H9 (cell line): ENCODE measurements around the gene MARF1. TPM values are rescaled to one million over a fixed set of nuclear protein-coding genes. Genes with fewer than 3 reads are reported as not detected.

Source experiments
- DNase-seq: peaks from one replicate; pipeline ENCODE4 v3.0.0-alpha.2; 2017
- H2AFZ ChIP-seq: one replicate; pipeline ENCODE4 v1.6.1; 2013; ENCODE audit warnings: mild to moderate bottlenecking, low read length, control low read depth, moderate library complexity
- H2AK5ac ChIP-seq: 2 replicates; pipeline ENCODE4 v1.6.1; 2013; ENCODE audit warnings: low read length, control low read depth, mixed read lengths; ENCODE audit not compliant: insufficient read length
- H2BK120ac ChIP-seq: one replicate; pipeline ENCODE4 v1.6.1; 2013; ENCODE audit warnings: low read depth, mild to moderate bottlenecking, low read length, control low read depth, inconsistent platforms; ENCODE audit not compliant: poor library complexity, severe bottlenecking
- H2BK12ac ChIP-seq: 2 replicates; pipeline ENCODE4 v1.6.1; 2013; ENCODE audit warnings: low read length, control low read depth, mixed read lengths, low read depth; ENCODE audit not compliant: insufficient read length
- H2BK15ac ChIP-seq: 2 replicates; pipeline ENCODE4 v1.6.1; 2013; ENCODE audit warnings: low read depth, low read length, control low read depth
- H2BK20ac ChIP-seq: one replicate; pipeline ENCODE4 v1.6.1; 2013; ENCODE audit warnings: low read depth, mild to moderate bottlenecking, low read length, control low read depth, inconsistent platforms; ENCODE audit not compliant: poor library complexity, severe bottlenecking
- H2BK5ac ChIP-seq: 2 replicates; pipeline ENCODE4 v1.6.1; 2013; ENCODE audit warnings: low read length, control low read depth, mixed read lengths; ENCODE audit not compliant: insufficient read length
- H3K14ac ChIP-seq: 2 replicates; pipeline ENCODE4 v1.6.1; 2013; ENCODE audit warnings: low read length, control low read depth; ENCODE audit not compliant: insufficient read depth
- H3K18ac ChIP-seq: 2 replicates; pipeline ENCODE4 v1.6.1; 2013; ENCODE audit warnings: low read depth, mild to moderate bottlenecking, mixed read lengths, low read length, control low read depth; ENCODE audit not compliant: insufficient read length
- H3K23ac ChIP-seq: 2 replicates; pipeline ENCODE4 v1.6.1; 2013; ENCODE audit warnings: low read length, control low read depth, mixed read lengths, low read depth; ENCODE audit not compliant: insufficient read length
- H3K23me2 ChIP-seq: 2 replicates; pipeline ENCODE4 v1.6.1; 2013; ENCODE audit warnings: low read depth, mild to moderate bottlenecking, mixed read lengths, low read length, control low read depth; ENCODE audit not compliant: insufficient read length, poor library complexity, severe bottlenecking
- H3K27ac ChIP-seq: 2 replicates; pipeline ENCODE4 v1.5.1; 2013; ENCODE audit warnings: low read length, control low read depth, mixed read lengths, low read depth; ENCODE audit not compliant: insufficient read length
- H3K27me3 ChIP-seq: 2 replicates; pipeline ENCODE4 v1.6.1; 2013; ENCODE audit warnings: low read length, control low read depth, inconsistent platforms; ENCODE audit not compliant: insufficient read depth
- H3K4ac ChIP-seq: 2 replicates; pipeline ENCODE4 v1.6.1; 2013; ENCODE audit warnings: low read depth, mild to moderate bottlenecking, control low read depth, inconsistent platforms, low read length, moderate library complexity
- H3K4me1 ChIP-seq: 2 replicates; pipeline ENCODE4 v1.6.1; 2013; ENCODE audit warnings: low read length, control low read depth, inconsistent platforms; ENCODE audit not compliant: insufficient read depth
- H3K4me2 ChIP-seq: 2 replicates; pipeline ENCODE4 v1.6.1; 2013; ENCODE audit warnings: low read length, control low read depth, mixed read lengths; ENCODE audit not compliant: insufficient read length, insufficient read depth
- H3K56ac ChIP-seq: 2 replicates; pipeline ENCODE4 v1.6.1; 2013; ENCODE audit warnings: low read depth, mild to moderate bottlenecking, mixed read lengths, low read length, control low read depth; ENCODE audit not compliant: insufficient read length
- H3K79me1 ChIP-seq: 2 replicates; pipeline ENCODE4 v1.6.1; 2013; ENCODE audit warnings: low read depth, mild to moderate bottlenecking, moderate library complexity, low read length, control low read depth, inconsistent platforms; ENCODE audit not compliant: insufficient read depth, poor library complexity, severe bottlenecking
- H3K79me2 ChIP-seq: 2 replicates; pipeline ENCODE4 v1.6.1; 2013; ENCODE audit warnings: low read length, control low read depth, inconsistent platforms; ENCODE audit not compliant: insufficient read depth
- H3K9ac ChIP-seq: 2 replicates; pipeline ENCODE4 v1.6.1; 2013; ENCODE audit warnings: low read length, control low read depth, mixed read lengths; ENCODE audit not compliant: insufficient read length; ENCODE audit errors: extremely low read depth
- H3K9me3 ChIP-seq: one replicate; pipeline ENCODE4 v1.6.1; 2013; ENCODE audit warnings: low read depth, low read length, inconsistent platforms; ENCODE audit not compliant: control insufficient read depth
- H3T11ph ChIP-seq: one replicate; pipeline ENCODE4 v1.6.1; 2013; ENCODE audit warnings: mild to moderate bottlenecking, low read length, control low read depth, inconsistent platforms
- H4K20me1 ChIP-seq: one replicate; pipeline ENCODE4 v1.6.1; 2013; ENCODE audit not compliant: control insufficient read depth, insufficient read length, insufficient read depth
- H4K5ac ChIP-seq: 2 replicates; pipeline ENCODE4 v1.6.1; 2013; ENCODE audit warnings: low read depth, mild to moderate bottlenecking, mixed read lengths, low read length, control low read depth; ENCODE audit not compliant: insufficient read length
- H4K8ac ChIP-seq: replicated peaks from 2 replicates; pipeline ENCODE4 v1.6.1; 2013; ENCODE audit warnings: low read length, control low read depth, mixed read lengths, low read depth; ENCODE audit not compliant: insufficient read length
- H4K91ac ChIP-seq: 2 replicates; pipeline ENCODE4 v1.6.1; 2013; ENCODE audit warnings: low read depth, mild to moderate bottlenecking, moderate library complexity, mixed read lengths, low read length, control low read depth; ENCODE audit not compliant: insufficient read length
- H3K27ac Mint-ChIP-seq, 3 experiments: 2 replicates in 2 of 3; 3 replicates in 1 of 3; pipeline ENCODE4 v1.8.0; 2020 to 2021; ENCODE audit warnings: mixed read lengths in 3 of 3, mild to moderate bottlenecking in 1 of 3, moderate library complexity in 1 of 3
- H3K27me3 Mint-ChIP-seq: 2 replicates; pipeline ENCODE4 v1.8.0; 2021; ENCODE audit warnings: low read depth, mild to moderate bottlenecking, moderate library complexity, mixed read lengths
- H3K36me3 Mint-ChIP-seq, 3 experiments: 2 replicates in 2 of 3; 3 replicates in 1 of 3; pipeline ENCODE4 v1.8.0; 2020 to 2021; ENCODE audit warnings: low read depth in 3 of 3, mixed read lengths in 3 of 3; ENCODE audit not compliant: insufficient read depth in 1 of 3
- H3K4me1 Mint-ChIP-seq, 2 experiments: 2 replicates each; pipeline ENCODE4 v1.8.0; 2020; ENCODE audit warnings: mixed read lengths in 2 of 2
- H3K4me3 Mint-ChIP-seq, 2 experiments: 2 replicates in 1 of 2; 3 replicates in 1 of 2; pipeline ENCODE4 v1.8.0; 2020 to 2021; ENCODE audit warnings: mild to moderate bottlenecking in 2 of 2, mixed read lengths in 2 of 2, moderate library complexity in 1 of 2
- H3K9me3 Mint-ChIP-seq, 2 experiments: 2 replicates in 1 of 2; 3 replicates in 1 of 2; pipeline ENCODE4 v1.8.0; 2020; ENCODE audit warnings: mild to moderate bottlenecking in 2 of 2, mixed read lengths in 2 of 2, moderate library complexity in 1 of 2
- WGBS: extraction: QIAGEN DNeasy Blood & Tissue Kit; methylation state at CpG from one replicate; pipeline ENCODE4 v1.1.7; 2013; ENCODE audit warnings: missing lambda C conversion rate, low lambda C conversion rate, mixed read lengths; ENCODE audit not compliant: insufficient read length; ENCODE audit errors: extremely low coverage; 5-methylcytosine and 5-hydroxymethylcytosine counted together
- total RNA-seq: library from RNA; stranded (reverse); gene quantifications from 2 replicates; pipeline ENCODE4 v1.2.1, GENCODE V29; 2021
- TF ChIP-seq, protein P1 (sequence below): fragments of 200-600 bp; sonication (generic); conservative IDR thresholded peaks from 3 replicates; pipeline ENCODE4 v1.8.0; 2021; ENCODE audit warnings: antibody characterized with exemption, mild to moderate bottlenecking

Gene MARF1
- total RNA-seq, 1 experiment from 2014 or later = 23.3 TPM

DNA sequence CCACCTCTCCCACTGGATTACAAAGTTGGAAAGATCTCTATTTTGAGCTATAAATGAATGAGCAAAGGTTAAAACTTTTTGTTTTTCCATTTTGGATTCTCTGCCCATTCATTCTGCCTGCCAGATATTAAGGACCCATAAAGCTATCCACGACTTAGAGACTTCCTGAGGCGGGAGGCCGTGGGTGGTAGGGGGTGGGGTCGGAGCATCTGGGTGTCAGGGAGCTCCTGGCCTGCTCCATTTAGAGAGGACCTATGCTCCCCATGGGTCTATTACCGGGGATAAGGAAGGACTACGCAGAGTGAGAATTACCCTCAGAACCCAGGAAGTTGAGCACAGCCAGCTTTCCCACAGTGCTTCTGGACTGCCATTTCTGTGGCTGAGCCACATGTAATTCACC is 45.8 kb downstream of the MARF1 start:
- no peak overlapping the region for H2BK20ac ChIP-seq
- H3K4me1 ChIP-seq = no peaks in the 10 kb centered on the region
- no peak overlapping the region for H3K14ac ChIP-seq
- H3K18ac ChIP-seq = no peak overlapping the region
- H3K27me3 Mint-ChIP-seq = no peaks in the 10 kb centered on the region; the same call in 1 of the 2 replicates
- no CpG with 5 or more reads among the region's 6 CpGs for WGBS
- H3K79me1 ChIP-seq = no peaks in the 10 kb centered on the region
- H4K5ac ChIP-seq = no peak overlapping the region
- H2BK5ac ChIP-seq = no peak overlapping the region
- no peak overlapping the region for H3K27ac ChIP-seq
- no peaks in the 10 kb centered on the region for H3K23me2 ChIP-seq
- H3K4me1 Mint-ChIP-seq = peaks cover 12 to 15% of the 10 kb centered on the region in 2 experiments
- no peaks in the 10 kb centered on the region for H3K27me3 ChIP-seq
- H3K27ac Mint-ChIP-seq = no peak overlapping the region
- H3K36me3 Mint-ChIP-seq = peaks cover 18 to 62% (median 47%) of the 10 kb centered on the region in 3 experiments
- no peak overlapping the region for H3K56ac ChIP-seq
- no peak overlapping the region for H2BK15ac ChIP-seq
- H4K8ac ChIP-seq = no peak overlapping the region
- H3T11ph ChIP-seq = no peak overlapping the region
- H4K20me1 ChIP-seq = no peaks in the 10 kb centered on the region
- H3K9me3 Mint-ChIP-seq = no peaks in the 10 kb centered on the region
- H3K4me3 Mint-ChIP-seq = no peak overlapping the region
- TF ChIP-seq, protein P1, sequence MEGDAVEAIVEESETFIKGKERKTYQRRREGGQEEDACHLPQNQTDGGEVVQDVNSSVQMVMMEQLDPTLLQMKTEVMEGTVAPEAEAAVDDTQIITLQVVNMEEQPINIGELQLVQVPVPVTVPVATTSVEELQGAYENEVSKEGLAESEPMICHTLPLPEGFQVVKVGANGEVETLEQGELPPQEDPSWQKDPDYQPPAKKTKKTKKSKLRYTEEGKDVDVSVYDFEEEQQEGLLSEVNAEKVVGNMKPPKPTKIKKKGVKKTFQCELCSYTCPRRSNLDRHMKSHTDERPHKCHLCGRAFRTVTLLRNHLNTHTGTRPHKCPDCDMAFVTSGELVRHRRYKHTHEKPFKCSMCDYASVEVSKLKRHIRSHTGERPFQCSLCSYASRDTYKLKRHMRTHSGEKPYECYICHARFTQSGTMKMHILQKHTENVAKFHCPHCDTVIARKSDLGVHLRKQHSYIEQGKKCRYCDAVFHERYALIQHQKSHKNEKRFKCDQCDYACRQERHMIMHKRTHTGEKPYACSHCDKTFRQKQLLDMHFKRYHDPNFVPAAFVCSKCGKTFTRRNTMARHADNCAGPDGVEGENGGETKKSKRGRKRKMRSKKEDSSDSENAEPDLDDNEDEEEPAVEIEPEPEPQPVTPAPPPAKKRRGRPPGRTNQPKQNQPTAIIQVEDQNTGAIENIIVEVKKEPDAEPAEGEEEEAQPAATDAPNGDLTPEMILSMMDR = no peak
- no peak overlapping the region for H3K23ac ChIP-seq
- no peak overlapping the region for H3K4ac ChIP-seq
- H2BK120ac ChIP-seq = no peak overlapping the region
- no peak overlapping the region for H4K91ac ChIP-seq
- no peak overlapping the region for H3K9ac ChIP-seq
- H2BK12ac ChIP-seq = no peak overlapping the region
- H2AK5ac ChIP-seq = no peak overlapping the region
- DNase-seq = no peak
- H3K79me2 ChIP-seq = no peaks in the 10 kb centered on the region
- H3K9me3 ChIP-seq = no peaks in the 10 kb centered on the region
- H3K4me2 ChIP-seq = no peak overlapping the region
- H2AFZ ChIP-seq = no peak overlapping the region
